K562 (cell line): ENCODE results near the gene INCA1. TPM values are rescaled to one million over a fixed set of nuclear protein-coding genes. Genes with fewer than 3 reads are reported as not detected.

Experiments
- ARID1B ChIP-seq: fragments of 450-650 bp; IDR thresholded peaks from 2 replicates; pipeline ENCODE4 v1.6.1; 2016; ENCODE audit warnings: antibody characterized with exemption, mild to moderate bottlenecking, inconsistent platforms
- BCLAF1 ChIP-seq, 2 experiments: fragments of 450-650 bp in 1 of 2; IDR thresholded peaks; 2 replicates each; pipeline ENCODE4 v1.6.1; 2011 to 2017; ENCODE audit warnings: low read depth in 2 of 2, antibody characterized with exemption in 1 of 2, borderline replicate concordance in 1 of 2, low read length in 1 of 2, mild to moderate bottlenecking in 1 of 2, mixed read lengths in 1 of 2; ENCODE audit not compliant: control insufficient read depth in 1 of 2
- BDP1 ChIP-seq: IDR thresholded peaks from 3 replicates; pipeline ENCODE4 v1.6.1; 2011; ENCODE audit not compliant: insufficient read length, insufficient read depth
- CCAR2 ChIP-seq: fragments of 200-400 bp; formaldehyde crosslinking; IDR thresholded peaks from 2 replicates; pipeline ENCODE4 v1.6.1; 2017; ENCODE audit warnings: mild to moderate bottlenecking, low read depth, low read length
- E2F6 ChIP-seq, 2 experiments: IDR thresholded peaks; 2 replicates each; pipeline ENCODE4 v1.6.1; 2011; ENCODE audit warnings: borderline replicate concordance in 1 of 2, control low read depth in 1 of 2, low read depth in 1 of 2, low read length in 1 of 2, mild to moderate bottlenecking in 1 of 2, mixed read lengths in 1 of 2, moderate library complexity in 1 of 2; ENCODE audit not compliant: insufficient read depth in 1 of 2, insufficient read length in 1 of 2, poor library complexity in 1 of 2, severe bottlenecking in 1 of 2; ENCODE audit errors: extremely low read depth in 1 of 2
- ERF ChIP-seq: fragments of 450-650 bp; formaldehyde crosslinking; IDR thresholded peaks from 2 replicates; pipeline ENCODE4 v1.4.0; 2020; ENCODE audit warnings: mild to moderate bottlenecking, mixed read lengths
- KAT7 ChIP-seq: sonication (generic); formaldehyde crosslinking; IDR thresholded peaks from 2 replicates; pipeline ENCODE4 v1.8.0; 2022; ENCODE audit warnings: missing genetic modification reagents, mild to moderate bottlenecking, borderline replicate concordance
- MBD2 ChIP-seq: sonication (generic); IDR thresholded peaks from 2 replicates; pipeline ENCODE4 v1.6.1; 2016; ENCODE audit warnings: low read depth, borderline replicate concordance
- NCOA2 ChIP-seq, 2 experiments: fragments of 450-650 bp; IDR thresholded peaks; 2 replicates each; pipeline ENCODE4 v1.6.1; 2018; ENCODE audit warnings: mild to moderate bottlenecking in 2 of 2, moderate library complexity in 1 of 2; ENCODE audit not compliant: partially characterized antibody in 2 of 2
- NELFE ChIP-seq: IDR thresholded peaks from 2 replicates; pipeline ENCODE4 v1.6.1; 2011; ENCODE audit warnings: mild to moderate bottlenecking; ENCODE audit not compliant: insufficient read depth, insufficient read length
- PHB2 ChIP-seq: fragments of 450-650 bp; IDR thresholded peaks from 2 replicates; pipeline ENCODE4 v1.6.1; 2017; ENCODE audit warnings: low read depth
- POLR2B ChIP-seq: fragments of 450-650 bp; IDR thresholded peaks from 2 replicates; pipeline ENCODE4 v1.6.1; 2018; ENCODE audit warnings: low read depth; ENCODE audit not compliant: partially characterized antibody
- POLR3G ChIP-seq: IDR thresholded peaks from 2 replicates; pipeline ENCODE4 v1.6.1; 2011; ENCODE audit not compliant: insufficient read length, insufficient replicate concordance; ENCODE audit errors: extremely low read depth
- RBFOX2 ChIP-seq: fragments of 200-400 bp; formaldehyde crosslinking; IDR thresholded peaks from 2 replicates; pipeline ENCODE4 v1.6.1; 2017; ENCODE audit warnings: low read depth, mild to moderate bottlenecking, low read length, moderate library complexity
- TGIF2 ChIP-seq: sonication (generic); formaldehyde crosslinking; IDR thresholded peaks from 2 replicates; pipeline ENCODE4 v1.8.1; 2022; ENCODE audit warnings: mild to moderate bottlenecking, missing genetic modification reagents, moderate library complexity
- USF2 ChIP-seq: sonication (generic); formaldehyde crosslinking; IDR thresholded peaks from 2 replicates; pipeline ENCODE4 v1.5.0; 2020; ENCODE audit warnings: missing genetic modification reagents
- ZBTB26 ChIP-seq: fragments of 450-650 bp; formaldehyde crosslinking; IDR thresholded peaks from 2 replicates; pipeline ENCODE4 v1.4.0; 2022; ENCODE audit warnings: missing genetic modification characterization
- ZNF253 ChIP-seq: fragments of 250-450 bp; sonication (Bioruptor Pico); conservative IDR thresholded peaks from 2 replicates; pipeline ENCODE4 v1.6.1; 2021; ENCODE audit warnings: mild to moderate bottlenecking
- ZNF511 ChIP-seq: sonication (generic); formaldehyde crosslinking; IDR thresholded peaks from 2 replicates; pipeline ENCODE4 v1.8.0; 2022; ENCODE audit warnings: mild to moderate bottlenecking, missing genetic modification reagents
- ZNF696 ChIP-seq: fragments of 250-450 bp; sonication (Bioruptor Pico); conservative IDR thresholded peaks from 2 replicates; pipeline ENCODE4 v1.4.0; 2020; ENCODE audit warnings: mild to moderate bottlenecking, moderate library complexity
- polyA plus RNA-seq, 8 experiments: library from polyadenylated mRNA; depleted of rRNA in 4 of 8; stranded (reverse) in 5 of 8; unstranded in 3 of 8; fragments of >200 nt; fragmentation: Nextera tagmentation in 2 of 8; fragmentation: Illumina TruSeq in 1 of 8; extraction: Ambion mirVana in 2 of 8; extraction: Trizol in 1 of 8; gene quantifications; 2 replicates each; pipeline versions ENCODE4 v1.2.1 to v1.2.3, GENCODE V29; 2011 to 2014; ENCODE audit warnings: inconsistent platforms in 1 of 8, missing spikeins in 1 of 8
- total RNA-seq, 7 experiments: library from RNA; depleted of rRNA in 6 of 7; stranded (reverse); fragments of >200 nt in 6 of 7; fragmentation: Illumina TruSeq in 2 of 7; extraction: Trizol in 2 of 7; gene quantifications; 2 replicates each; pipeline versions ENCODE4 v1.2.1 to v1.2.3, GENCODE V29; 2011 to 2021; ENCODE audit warnings: low replicate concordance in 1 of 7

The INCA1 gene
- total and polyA plus RNA-seq, 9 of the 15 experiments (the other 6 are each of a cell fraction or from before 2014, with no cell fraction given): 0.08 to 0.50 (median 0.13) TPM; not detected in 4

- TF ChIP-seq E2F6 (IDR thresholded peaks at IDR 0.05; ENCODE audit: borderline replicate concordance in 1 of 2, extremely low read depth in 1 of 2, insufficient read depth in 1 of 2, insufficient read length in 1 of 2, low read depth in 1 of 2, low read length in 1 of 2, poor library complexity in 1 of 2, severe bottlenecking in 1 of 2) (no peak), ERF (CRISPR knock-in tag) (no peak), PHB2 (no peak), POLR2B (peak; percentile 79), USF2 (CRISPR knock-in tag) (no peak), BDP1 (no peak), ZNF511 (CRISPR knock-in tag) (no peak), ZNF696 (no peak), ARID1B (no peak), ZBTB26 (CRISPR knock-in tag) (no peak), MBD2 (0 out of 2 replicates have a peak, but pooled peaks have one; percentile 12), NELFE (no peak), TGIF2 (no peak), NCOA2 (IDR thresholded peaks at IDR 0.05; ENCODE audit: partially characterized antibody in 2 of 2) (no peak), RBFOX2 (peak; percentile 73), POLR3G (no peak), KAT7 (CRISPR knock-in tag) (no peak), BCLAF1 (IDR thresholded peaks at IDR 0.05; ENCODE audit: borderline replicate concordance in 1 of 2, control insufficient read depth in 1 of 2, low read depth in 2 of 2, low read length in 1 of 2) (no peak), CCAR2 (no peak), ZNF253 (CRISPR knock-in tag) (no peak)
Measured at GRCh38 chr17:4944554-4945175, 52.7 kb downstream of the INCA1 start (continued).
